ENCODE measurements around the gene AHSP. TPM values are rescaled to one million over a fixed set of nuclear protein-coding genes. Genes with fewer than 3 reads are reported as not detected.
A peak's percentile ranks its signal among the peaks of the same experiment; 100 is the strongest.
"Not testable (repeated sequence)": the region's sequence is repeated elsewhere in the genome, so short reads cannot be mapped to it uniquely, and the experiment has no call there.

AHSP gene
- total RNA-seq, 1 donor from 2014 or later = not detected

- no peak for DNase-seq (ENCODE audit: missing footprints)
These were observed 2.6 kb upstream of the AHSP start for GRCh38 chr16:31525113-31525512.

GRCh38 chr16:31528523-31529107, 915 bp downstream of the AHSP start:
- intact Hi-C loops (cut with DNase I) = no loop called here
- ATAC-seq (no peak), DNase-seq (ENCODE audit: missing footprints) (no peak)

More at GRCh38 chr16:31525113-31525512, 2.6 kb upstream of the AHSP start:
- intact Hi-C loops (cut with DNase I) = no loop called here
- no peak for ATAC-seq

GRCh38 chr16:31529108-31529936, 1.6 kb downstream of the AHSP start:
- DNase-seq (ENCODE audit: missing footprints) = no peak
- ATAC-seq = no peak
- intact Hi-C loops (cut with DNase I) = no loop called here

GRCh38 chr16:31529937-31530312, 2.2 kb downstream of the AHSP start:
- intact Hi-C loops (cut with DNase I) = no loop called here
- DNase-seq (ENCODE audit: missing footprints) = no peak
- no peak for ATAC-seq

- no peak for ATAC-seq
- no peak for DNase-seq (ENCODE audit: missing footprints)
These were observed 2.7 kb downstream of the AHSP start for GRCh38 chr16:31530405-31530804.

GRCh38 chr16:31531096-31531495, 3.4 kb downstream of the AHSP start:
- ATAC-seq (no peak), DNase-seq (ENCODE audit: missing footprints) (no peak)
- intact Hi-C loops (cut with DNase I) = no loop called here

More at GRCh38 chr16:31530405-31530804, 2.7 kb downstream of the AHSP start:
- intact Hi-C loops (cut with DNase I) = no loop called here

- intact Hi-C loops (cut with DNase I) = no loop called here
- DNase-seq (ENCODE audit: missing footprints) = no peak
These were observed 4.4 kb downstream of the AHSP start for GRCh38 chr16:31532120-31532519.

GRCh38 chr16:31532896-31533295, 5.2 kb downstream of the AHSP start:
- intact Hi-C loops (cut with DNase I) = no loop called here
- ATAC-seq (no peak), DNase-seq (ENCODE audit: missing footprints) (no peak)

More at GRCh38 chr16:31532120-31532519, 4.4 kb downstream of the AHSP start:
- no peak for ATAC-seq

- no peak for DNase-seq (ENCODE audit: missing footprints)
- ATAC-seq = no peak
- intact Hi-C loops (cut with DNase I) = no loop called here
These were observed 8.0 kb downstream of the AHSP start for GRCh38 chr16:31535737-31536136.

GRCh38 chr16:31536804-31537361, 9.2 kb downstream of the AHSP start:
- intact Hi-C loops (cut with DNase I) = no loop called here
- DNase-seq (ENCODE audit: missing footprints) = no peak
- no peak for ATAC-seq

GRCh38 chr16:31537362-31538242, 9.9 kb downstream of the AHSP start:
- intact Hi-C loops (cut with DNase I) = no loop called here
- peak; percentile 39 for ATAC-seq
- DNase-seq (ENCODE audit: missing footprints) = peak; percentile 67

- DNase-seq (ENCODE audit: missing footprints); ATAC-seq; intact Hi-C loops (cut with DNase I): not testable (repeated sequence)
These were observed 10.5 kb downstream of the AHSP start for GRCh38 chr16:31538243-31538598.

GRCh38 chr16:31539762-31540161, 12.1 kb downstream of the AHSP start:
- not testable (repeated sequence) for ATAC-seq; DNase-seq (ENCODE audit: missing footprints)
- intact Hi-C loops (cut with DNase I) = loop anchor here (10.0 kb wide), 1 partner anchor 185 kb away; no protein-coding TSS in a partner anchor

- ATAC-seq (no peak), DNase-seq (ENCODE audit: missing footprints) (no peak)
- intact Hi-C loops (cut with DNase I) = loop anchor here (10.0 kb wide), 1 partner anchor 182 kb away; no protein-coding TSS in a partner anchor
These were observed 15.1 kb downstream of the AHSP start for GRCh38 chr16:31542763-31543162.

- intact Hi-C loops (cut with DNase I) = no loop called here
- ATAC-seq (no peak), DNase-seq (ENCODE audit: missing footprints) (no peak)
These were observed 33.9 kb downstream of the AHSP start for GRCh38 chr16:31561426-31562233.

GRCh38 chr16:31568577-31569359, 41.1 kb downstream of the AHSP start:
- intact Hi-C loops (cut with DNase I) = no loop called here
- DNase-seq (ENCODE audit: missing footprints) (no peak), ATAC-seq (no peak)

GRCh38 chr16:31569360-31569717, 41.6 kb downstream of the AHSP start:
- no peak for DNase-seq (ENCODE audit: missing footprints)
- intact Hi-C loops (cut with DNase I) = no loop called here
- ATAC-seq = no peak

GRCh38 chr16:31572821-31573220, 45.1 kb downstream of the AHSP start:
- DNase-seq (ENCODE audit: missing footprints) (no peak), ATAC-seq (no peak)
- intact Hi-C loops (cut with DNase I) = no loop called here

Measured in Right ventricle myocardium inferior (tissue), 1 donor.